ENCODE measurements around the gene CBX8. TPM values are rescaled to one million over a fixed set of nuclear protein-coding genes. Genes with fewer than 3 reads are reported as not detected.

The CBX8 gene
- polyA plus RNA-seq, 3 donors: 1.7 to 5.6 (median 2.2) TPM

DNA sequence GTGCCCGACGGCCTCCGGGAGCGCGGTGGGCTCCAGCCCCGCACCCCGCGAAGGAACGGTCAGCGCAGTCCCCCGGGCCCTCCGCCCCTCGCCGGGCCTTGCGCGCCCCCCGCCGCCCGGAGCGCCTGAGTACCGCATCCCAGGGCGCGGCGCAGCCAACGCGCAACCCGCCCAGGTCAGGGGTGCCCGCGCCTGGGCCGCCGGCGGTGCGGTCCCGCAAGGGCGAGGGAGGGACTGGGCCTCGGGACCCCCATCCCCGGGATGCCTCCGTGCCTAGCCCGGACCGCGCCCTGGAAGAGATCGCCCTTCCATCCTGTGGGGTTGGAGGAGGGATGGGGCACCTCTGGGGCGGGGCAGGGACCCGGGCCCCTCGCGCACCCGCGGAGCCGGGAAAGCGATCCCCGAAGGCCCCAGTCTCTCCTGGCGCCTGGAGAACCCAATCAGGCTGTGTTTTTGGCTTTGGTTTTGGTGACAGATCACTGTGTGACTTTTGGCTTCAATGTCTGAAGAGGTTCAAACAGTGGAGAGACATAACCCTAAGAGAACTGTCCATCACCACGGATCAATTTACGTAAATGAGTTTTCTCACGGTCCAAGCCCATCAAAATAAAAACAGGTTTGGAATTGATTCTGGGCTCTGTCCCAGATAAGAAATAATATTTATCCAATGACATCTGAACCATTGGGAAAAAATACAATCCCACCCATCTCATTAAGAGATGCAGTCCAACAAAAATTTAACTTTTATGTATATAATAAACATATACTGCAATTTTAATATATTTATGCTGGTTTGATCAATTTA, 48.4 kb downstream of the CBX8 start:
- WGBS, 3 donors: 7 to 11% (median 8%) methylated on average over 34 to 55 of the region's 55 CpGs
- no peak overlapping the region for H3K27ac ChIP-seq (ENCODE audit: low read depth, low read length)

DNA sequence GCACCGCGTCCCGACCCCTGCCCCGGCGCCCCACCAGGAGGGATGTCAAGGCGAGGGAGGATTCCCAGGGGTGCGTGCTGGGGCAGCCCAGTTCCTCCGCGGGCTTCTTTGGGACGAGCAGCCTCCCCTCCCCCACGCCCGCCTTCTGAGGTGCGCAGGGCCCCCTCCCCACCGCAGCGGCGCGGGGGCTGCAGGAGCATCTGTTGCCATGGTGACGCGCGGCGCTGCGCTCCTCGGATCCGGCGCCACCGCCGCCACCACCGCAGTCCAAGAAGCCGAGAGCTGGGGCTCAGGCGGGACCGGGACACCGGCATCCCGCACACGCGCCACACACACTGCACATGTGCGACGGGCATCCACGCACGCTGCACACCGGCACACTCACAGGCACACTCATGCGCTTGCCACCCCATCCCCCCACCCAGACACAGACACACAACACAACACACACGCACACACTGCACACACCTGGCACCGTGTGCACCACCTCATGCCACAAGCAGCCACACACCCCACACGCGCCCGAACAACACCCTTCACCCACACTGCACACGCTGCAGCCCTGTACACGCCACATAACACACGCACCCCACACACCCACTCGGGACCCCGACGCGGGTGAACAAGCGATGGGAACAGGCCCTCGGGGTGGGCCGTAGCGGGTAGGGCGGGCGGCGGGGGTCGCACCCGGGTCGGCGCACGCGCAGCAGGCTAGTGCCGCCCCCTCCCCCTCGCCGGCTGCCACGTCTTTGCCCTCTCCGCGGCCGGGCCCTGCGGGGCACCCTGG, 49.2 kb downstream of the CBX8 start:
- 2 to 3% (median 3%) methylated on average over 37 to 74 of the region's 74 CpGs for WGBS, 3 donors
- H3K27ac ChIP-seq (ENCODE audit: low read depth, low read length): no peak overlapping the region

DNA sequence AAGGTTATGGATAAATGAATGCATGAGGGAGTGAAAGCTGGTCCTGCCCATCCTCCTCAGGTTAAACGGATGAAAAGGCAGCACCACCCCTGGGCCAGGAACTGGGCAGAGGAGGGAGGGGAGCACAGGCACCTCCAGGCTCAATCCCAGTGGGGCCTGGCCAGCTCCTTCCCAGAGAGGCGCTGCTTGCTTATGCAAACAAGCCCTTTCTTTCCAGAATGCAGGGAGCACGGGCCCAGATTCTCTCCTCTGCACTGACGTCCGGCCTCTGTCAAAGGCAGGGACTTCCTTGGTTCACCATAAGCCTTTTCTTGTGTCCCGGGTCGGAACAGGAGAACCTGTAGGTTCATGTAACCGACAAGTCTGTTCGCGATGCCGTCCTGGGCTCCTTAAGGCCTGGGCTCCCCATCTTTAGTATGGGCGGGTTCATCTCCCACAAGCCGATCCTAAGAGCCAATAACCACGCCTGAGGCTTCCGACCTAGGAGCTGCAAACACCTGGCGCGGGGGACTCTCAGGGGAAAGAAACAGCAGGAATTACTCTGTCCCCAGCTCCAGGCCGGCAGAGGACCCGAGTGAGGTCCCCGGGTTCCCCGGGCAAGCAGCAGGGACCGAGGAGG, 49.9 kb downstream of the CBX8 start:
- no peak overlapping the region for H3K27ac ChIP-seq (ENCODE audit: low read depth, low read length)
- WGBS, 3 donors: 21 to 38% (median 31%) methylated on average over 19 to 22 of the region's 22 CpGs

DNA sequence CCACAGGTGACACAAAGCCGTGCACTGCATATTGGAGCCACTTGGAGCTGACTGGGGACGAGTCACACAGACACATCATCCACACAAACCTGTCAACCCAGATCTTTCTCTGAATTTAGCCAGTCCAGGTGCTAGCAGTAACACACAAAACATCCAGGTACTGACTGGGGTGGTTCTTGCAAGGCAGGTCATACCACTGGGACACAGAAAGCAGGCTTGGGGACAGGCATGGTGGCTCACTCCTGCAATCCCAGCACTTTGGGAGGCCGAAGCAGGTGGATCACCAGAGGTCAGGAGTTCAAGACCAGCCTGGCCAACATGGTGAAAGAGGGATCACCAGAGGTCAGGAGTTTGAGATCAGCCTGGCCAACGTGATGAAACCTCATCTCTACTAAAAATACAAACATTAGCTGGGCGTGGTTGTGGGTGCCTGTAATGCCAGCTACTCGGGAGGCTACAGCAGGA, 51.2 kb downstream of the CBX8 start:
- 49 to 52% (median 50%) methylated on average over 6 of the region's 6 CpGs for WGBS, 3 donors
- H3K27ac ChIP-seq (ENCODE audit: low read depth, low read length): no peak overlapping the region

DNA sequence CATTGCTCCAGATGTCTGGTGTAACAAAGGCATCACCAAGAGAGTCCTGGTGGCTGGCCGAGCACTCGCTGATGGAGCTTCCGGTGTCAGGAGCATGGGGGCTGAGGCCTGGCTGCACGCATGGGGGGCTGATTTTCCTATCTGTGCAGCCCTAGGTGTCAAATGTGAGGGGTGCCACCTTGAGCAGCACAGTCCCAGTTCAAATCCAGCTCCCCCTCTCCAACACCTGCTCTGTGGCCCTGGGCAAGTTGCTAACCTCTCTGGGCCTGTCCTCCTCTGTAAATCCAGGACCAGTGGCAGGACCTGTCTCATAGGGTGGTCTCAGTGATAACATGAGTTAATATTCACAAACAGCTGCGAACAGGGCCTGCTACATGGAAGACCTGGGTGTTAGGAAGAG, 53.3 kb downstream of the CBX8 start:
- H3K27ac ChIP-seq (ENCODE audit: low read depth, low read length): no peak overlapping the region
- 93 to 96% (median 95%) methylated on average over 5 of the region's 5 CpGs for WGBS, 3 donors

DNA sequence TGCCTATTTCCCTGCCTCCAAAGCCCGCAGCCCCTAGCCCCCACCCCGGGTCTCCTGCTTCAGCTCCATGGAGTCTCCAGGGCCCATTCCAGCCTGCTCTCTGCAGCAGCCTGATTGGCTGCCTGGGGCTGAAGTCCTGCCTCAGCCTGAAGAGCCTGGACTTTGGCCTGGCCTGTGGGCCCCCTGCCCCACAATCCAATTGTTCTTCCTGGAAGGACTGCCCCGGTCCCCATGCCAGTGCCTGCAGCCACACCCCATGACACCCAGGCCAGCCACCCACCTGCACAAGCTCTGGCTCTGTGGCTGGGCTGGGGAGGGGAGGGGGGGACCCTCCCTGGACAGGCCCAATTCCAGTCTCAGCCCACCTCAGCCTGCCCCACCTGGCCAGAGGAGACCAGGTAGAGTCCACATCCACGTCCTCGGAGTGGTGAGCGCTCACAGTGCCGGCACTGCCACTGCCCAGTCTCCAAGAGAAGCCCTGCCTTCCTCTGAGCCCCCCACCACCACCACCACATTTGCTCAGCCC, 53.9 kb downstream of the CBX8 start:
- no peak overlapping the region for H3K27ac ChIP-seq (ENCODE audit: low read depth, low read length)
- 85 to 91% (median 90%) methylated on average over 7 of the region's 7 CpGs for WGBS, 3 donors

DNA sequence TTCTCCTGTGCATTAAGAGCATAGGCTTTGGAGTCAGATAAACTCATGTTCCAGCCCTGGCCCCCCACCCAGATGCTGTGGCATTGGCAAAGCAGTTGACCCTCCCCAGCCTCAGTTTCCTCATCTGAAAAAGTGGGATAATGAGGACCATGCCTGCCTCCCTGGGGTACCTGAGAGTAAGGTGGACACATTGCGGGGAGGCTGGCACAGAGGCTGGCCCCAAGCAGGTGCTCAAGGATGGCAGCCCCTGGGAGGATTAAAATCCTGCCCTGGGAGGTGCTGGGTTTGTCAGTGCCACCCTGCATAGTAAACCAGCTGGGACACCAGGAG, 54.3 kb downstream of the CBX8 start:
- no peak overlapping the region for H3K27ac ChIP-seq (ENCODE audit: low read depth, low read length)
- WGBS, 3 donors: 83 to 96% (median 90%) methylated on average over 1 of the region's 1 CpG

Other genes starting within 250 kb of the CBX8 start
- under 1 TPM in 2 of 3 donors, not detected in 1; 0.03 to 0.17 TPM for gene RBFOX3, start 186.0 kb downstream of the CBX8 start, polyA plus RNA-seq
- not detected for gene ENPP7, start 66.1 kb downstream of the CBX8 start, polyA plus RNA-seq
- 1 to 10 TPM in 2 of 3 donors, under 1 TPM in 1; 0.79 to 1.3 (median 1.3) TPM for gene CBX2, start 18.9 kb downstream of the CBX8 start, polyA plus RNA-seq
- 10 to 100 TPM in 1 of 3 donors, 1 to 10 TPM in 2; 6.3 to 10.6 (median 8.0) TPM for gene CBX4, start 42.4 kb upstream of the CBX8 start, polyA plus RNA-seq
- gene TBC1D16, start 238.8 kb upstream of the CBX8 start, polyA plus RNA-seq: 10 to 100 TPM; 12.2 to 42.0 (median 37.9) TPM
- gene CCDC40, start 239.6 kb upstream of the CBX8 start, polyA plus RNA-seq: 1 to 10 TPM; 1.4 to 2.9 (median 2.1) TPM